Fibroblast of pulmonary artery (primary cell): ENCODE results near the gene GPBAR1.

ENCODE experiments used
- DNase-seq: peaks from one replicate; pipeline ENCODE4 v3.0.0-alpha.2; 2010; ENCODE audit warnings: low read depth
- H3K4me3 ChIP-seq: replicated peaks from 2 replicates; pipeline ENCODE4 v1.5.1; 2011; ENCODE audit warnings: low read depth, mild to moderate bottlenecking, control low read depth, low read length, moderate library complexity
- CTCF ChIP-seq: IDR thresholded peaks from 2 replicates; pipeline ENCODE4 v1.5.1; 2011; ENCODE audit warnings: mild to moderate bottlenecking, control low read depth, low read length, inconsistent platforms; ENCODE audit errors: missing control alignments

Gene GPBAR1

GRCh38 chr2:218236829-218237228 lies 24.0 kb upstream of the GPBAR1 start:
- H3K4me3 ChIP-seq = no peak overlapping the region
- no peak for TF ChIP-seq CTCF
- DNase-seq = no peak

GRCh38 chr2:218238887-218239286 lies 21.9 kb upstream of the GPBAR1 start:
- DNase-seq = no peak
- TF ChIP-seq CTCF = no peak
- H3K4me3 ChIP-seq = no peak overlapping the region

GRCh38 chr2:218244204-218244603 lies 16.6 kb upstream of the GPBAR1 start:
- TF ChIP-seq CTCF = no peak
- no peak overlapping the region for H3K4me3 ChIP-seq
- no peak for DNase-seq

- no peak overlapping the region for H3K4me3 ChIP-seq
- TF ChIP-seq CTCF = no peak
- no peak for DNase-seq
Measured at GRCh38 chr2:218244665-218245064, 16.1 kb upstream of the GPBAR1 start.

- H3K4me3 ChIP-seq = no peak overlapping the region
- TF ChIP-seq CTCF = no peak
- no peak for DNase-seq
Measured at GRCh38 chr2:218245214-218245613, 15.6 kb upstream of the GPBAR1 start.

- DNase-seq = no peak
- H3K4me3 ChIP-seq = no peak overlapping the region
- TF ChIP-seq CTCF = no peak
Measured at GRCh38 chr2:218249691-218250090, 11.1 kb upstream of the GPBAR1 start.

GRCh38 chr2:218252509-218253231 lies 8.1 kb upstream of the GPBAR1 start:
- no peak for TF ChIP-seq CTCF
- H3K4me3 ChIP-seq = no peak overlapping the region
- no peak for DNase-seq
